HG02763 (cell line): Measurements from ENCODE around the gene RWDD4.
A peak's percentile ranks its signal among the peaks of the same experiment; 100 is the strongest.

Experiments
- ATAC-seq: cut with Tn5 transposase; IDR thresholded peaks from one replicate; pipeline ENCODE4 v1.9.1; 2021; ENCODE audit warnings: mild to moderate bottlenecking, moderate library complexity; ENCODE audit not compliant: unreplicated experiment

Gene RWDD4

DNA sequence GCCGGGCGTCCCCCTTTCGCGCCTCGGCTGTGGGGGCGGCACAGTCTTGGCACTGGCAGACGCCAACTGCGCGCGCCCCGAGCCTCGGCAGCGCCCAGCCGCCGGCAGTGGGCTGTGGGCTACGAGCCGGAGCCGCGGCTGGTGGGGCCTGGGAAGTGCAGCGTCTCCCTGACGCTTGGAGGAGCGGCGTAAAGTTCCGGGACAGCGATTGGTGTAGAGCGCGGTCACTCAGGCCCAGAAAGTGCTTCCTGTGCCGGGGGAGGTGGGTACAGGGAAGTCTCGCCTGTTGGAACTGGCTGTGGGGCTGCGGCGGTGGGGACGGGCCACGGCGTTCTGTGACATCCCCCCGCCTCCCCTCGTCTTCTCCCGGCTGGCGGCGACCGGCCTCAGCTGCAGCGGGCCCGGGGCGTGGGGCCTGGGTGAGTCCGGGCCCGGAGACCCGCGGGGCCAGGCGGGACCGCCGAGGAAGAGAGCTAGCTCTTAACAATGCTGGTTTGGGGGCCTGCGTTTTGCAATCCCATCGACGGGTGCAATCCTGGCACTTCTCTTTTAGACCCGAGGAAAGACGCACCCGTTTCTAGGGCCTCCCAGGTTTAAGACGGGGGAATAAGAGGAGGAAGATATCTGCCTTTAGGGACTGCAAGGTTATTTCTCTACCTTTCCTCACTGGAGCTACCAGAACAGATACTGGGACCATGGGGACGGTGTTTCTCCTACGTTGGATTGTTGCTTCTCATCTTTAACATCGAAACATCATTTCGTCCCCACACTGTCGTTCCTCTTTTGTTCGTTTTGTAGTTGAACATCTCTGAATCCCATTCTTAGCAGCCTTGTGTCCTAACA lies at the start of gene RWDD4, which contains the start of gene TRAPPC11:
Gene RWDD4 (minus strand): TSS at position 157 of the 843 bp plus-strand sequence. CDS start 233 bp downstream, outside the sequence.
Gene TRAPPC11 (plus strand): TSS at position 265 of the 843 bp plus-strand sequence. CDS start 4,575 bp downstream, outside the sequence.
- ATAC-seq: peak; percentile 99

DNA sequence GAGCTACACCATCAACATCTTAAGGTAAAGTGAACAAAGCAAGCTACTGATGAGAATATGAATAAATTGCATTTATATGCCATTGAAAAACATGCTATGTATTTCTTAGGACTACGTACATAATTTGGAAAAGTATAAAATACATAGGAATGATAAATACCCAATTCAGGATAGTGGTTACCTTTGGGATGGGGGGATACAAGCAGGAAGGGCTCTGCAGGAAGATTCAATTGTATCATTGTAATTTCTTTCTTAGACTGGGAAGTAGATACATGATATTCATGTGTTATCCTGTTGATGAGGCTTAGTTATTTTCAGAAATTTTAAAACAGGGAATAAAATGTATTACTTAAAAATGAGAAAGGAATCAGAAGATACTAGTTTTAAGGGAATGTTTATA lies 43.5 kb upstream of the RWDD4 start:
- ATAC-seq: no peak

DNA sequence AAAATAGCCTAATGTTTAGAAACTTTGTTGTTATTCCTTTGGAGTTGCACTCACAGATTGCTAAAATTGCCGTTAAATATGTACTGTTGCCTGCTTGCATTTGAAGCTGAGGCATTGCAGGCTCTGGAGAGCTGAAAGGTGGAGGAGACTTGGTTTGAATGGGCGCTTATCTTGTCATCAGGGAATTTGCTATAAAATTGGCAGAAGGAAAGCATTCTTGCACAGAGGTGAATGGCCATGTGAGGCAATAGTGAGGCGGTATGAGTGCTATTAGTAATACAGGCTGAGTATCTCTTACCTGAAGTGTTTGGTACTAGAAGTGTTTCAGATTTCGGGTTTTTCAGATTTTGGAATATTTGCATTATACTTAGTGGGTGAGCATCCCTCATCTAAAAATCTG lies 41.4 kb upstream of the RWDD4 start:
- ATAC-seq: no peak

DNA sequence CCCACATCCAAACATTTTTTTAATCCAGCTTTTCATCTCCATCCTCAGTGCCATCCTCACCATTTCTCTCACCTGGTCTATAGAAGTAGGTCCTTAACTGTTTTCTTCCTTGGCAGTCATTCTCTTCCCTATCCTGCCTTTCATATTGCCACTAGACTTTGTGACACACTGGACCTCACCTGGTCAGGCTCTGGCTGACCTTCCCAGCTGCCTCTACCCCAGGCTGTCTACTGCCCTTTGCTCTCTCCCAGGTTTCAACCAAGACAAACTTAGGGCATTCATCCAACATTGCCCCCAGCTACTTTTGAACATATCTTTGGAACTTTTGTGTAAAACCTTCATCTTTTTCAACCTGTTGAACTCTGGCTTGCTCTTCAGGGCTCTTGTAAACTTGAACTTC lies 39.9 kb upstream of the RWDD4 start:
- no peak for ATAC-seq

DNA sequence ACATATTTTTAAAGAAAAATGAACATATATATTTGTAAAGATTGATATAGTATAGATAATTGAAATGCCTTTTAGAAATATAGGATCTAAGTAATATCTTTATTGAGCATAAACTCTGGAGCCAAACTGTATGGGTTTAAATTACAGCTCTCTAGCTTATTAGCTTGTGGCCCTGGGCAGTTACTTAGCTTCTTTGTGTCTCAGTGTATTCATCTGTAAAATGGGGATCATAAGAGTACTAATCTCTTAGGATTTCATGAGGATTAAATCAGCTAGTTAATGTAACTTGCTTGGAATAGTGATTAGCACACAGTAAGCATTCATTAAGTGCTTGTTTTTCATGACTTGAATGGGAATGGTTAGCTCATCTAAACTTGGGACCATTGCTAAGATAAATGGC lies 32.9 kb upstream of the RWDD4 start:
- ATAC-seq: no peak

DNA sequence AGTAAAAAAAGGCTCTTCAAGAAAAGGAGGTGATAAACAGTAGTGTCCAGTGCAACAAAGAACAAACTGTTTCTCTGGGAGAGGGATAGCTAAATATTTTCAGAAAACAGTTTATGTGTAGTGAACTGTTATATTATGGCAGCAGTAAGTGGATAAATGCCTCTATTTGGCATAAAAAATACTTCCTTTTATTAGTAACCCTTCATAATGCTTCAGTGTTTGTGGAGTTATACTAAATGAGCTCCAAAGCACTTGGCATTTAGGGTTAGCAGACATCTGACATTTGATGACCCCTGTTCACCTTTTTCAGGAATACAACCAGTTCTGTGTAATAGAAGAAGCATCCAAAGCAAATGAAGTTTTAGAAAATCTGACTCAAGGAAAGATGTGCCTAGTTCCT lies 32.0 kb upstream of the RWDD4 start:
- ATAC-seq: no peak

DNA sequence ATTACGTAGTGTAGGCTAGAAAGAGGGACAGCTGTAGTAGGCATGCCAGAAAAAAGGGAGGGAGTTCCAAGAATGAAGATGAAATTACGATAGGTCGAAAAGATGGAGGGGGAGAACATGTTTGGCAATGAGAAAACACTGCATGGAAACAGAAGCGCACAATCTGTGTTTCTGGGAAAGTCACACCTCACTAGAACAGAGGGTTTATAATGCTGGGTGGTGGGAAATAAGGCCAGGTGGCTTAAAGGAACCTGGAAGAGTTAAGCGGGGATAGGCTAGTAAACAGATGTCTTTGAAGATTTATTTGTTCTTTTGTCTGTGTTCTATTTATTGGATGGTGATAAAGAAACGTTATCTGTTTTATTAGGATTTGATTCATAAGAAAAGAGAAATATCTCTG lies 29.2 kb upstream of the RWDD4 start:
- no peak for ATAC-seq

DNA sequence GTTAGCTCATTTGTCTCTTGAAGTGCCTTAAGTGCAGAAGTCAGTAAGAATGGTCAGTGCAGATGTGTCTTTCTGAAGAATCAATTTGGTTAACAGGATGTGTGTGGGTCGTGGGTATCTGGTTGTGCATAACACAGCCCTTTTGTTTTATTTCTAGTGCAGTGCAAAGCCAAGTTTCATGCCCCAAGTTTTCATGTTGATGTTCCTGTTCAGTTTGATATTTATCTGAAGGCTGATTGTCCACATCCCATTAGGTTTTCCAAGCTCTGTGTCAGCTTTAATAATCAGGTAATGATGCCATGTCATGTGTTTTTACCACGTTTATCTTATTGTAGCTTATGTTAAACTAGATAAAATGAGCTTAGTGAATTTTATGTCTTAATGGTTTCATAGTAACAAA lies 27.5 kb upstream of the RWDD4 start:
- no peak for ATAC-seq

DNA sequence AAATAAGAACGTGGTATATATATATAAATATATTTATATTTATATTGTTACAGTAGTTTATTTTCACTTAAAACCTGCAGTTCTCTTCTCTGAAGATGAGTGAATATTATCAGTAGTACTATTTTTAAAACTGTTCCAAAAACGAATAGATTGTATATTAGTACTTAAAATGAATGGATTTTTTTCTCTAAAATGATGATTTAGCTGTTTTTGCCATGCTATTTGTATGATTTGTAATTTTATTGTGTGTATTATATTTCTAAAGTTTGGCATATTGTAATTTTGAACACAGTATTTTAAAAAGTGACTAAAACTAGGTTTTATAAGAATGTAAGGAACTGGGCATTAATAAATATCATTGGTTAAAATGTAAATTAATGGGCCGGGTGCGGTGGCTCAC lies 22.1 kb upstream of the RWDD4 start:
- ATAC-seq: no peak

DNA sequence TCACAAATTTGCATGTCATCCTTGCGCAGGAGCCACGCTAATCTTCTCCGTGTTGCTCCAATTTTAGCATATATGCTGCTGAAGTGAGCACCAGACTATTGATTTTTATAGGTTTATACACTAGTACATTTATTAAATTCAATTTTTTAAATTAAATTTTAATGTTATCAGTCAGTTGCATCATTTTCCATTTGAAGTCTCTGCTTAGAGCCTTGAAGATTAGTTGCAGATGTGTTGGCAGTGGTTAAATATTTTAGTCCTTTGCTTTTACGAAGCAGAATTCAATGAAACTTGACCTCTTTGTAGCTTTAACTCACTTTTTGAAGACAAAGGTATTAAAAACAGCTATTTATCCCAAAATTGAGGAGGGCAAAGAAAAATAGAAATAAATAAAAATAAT lies 16.6 kb upstream of the RWDD4 start:
- ATAC-seq: no peak

DNA sequence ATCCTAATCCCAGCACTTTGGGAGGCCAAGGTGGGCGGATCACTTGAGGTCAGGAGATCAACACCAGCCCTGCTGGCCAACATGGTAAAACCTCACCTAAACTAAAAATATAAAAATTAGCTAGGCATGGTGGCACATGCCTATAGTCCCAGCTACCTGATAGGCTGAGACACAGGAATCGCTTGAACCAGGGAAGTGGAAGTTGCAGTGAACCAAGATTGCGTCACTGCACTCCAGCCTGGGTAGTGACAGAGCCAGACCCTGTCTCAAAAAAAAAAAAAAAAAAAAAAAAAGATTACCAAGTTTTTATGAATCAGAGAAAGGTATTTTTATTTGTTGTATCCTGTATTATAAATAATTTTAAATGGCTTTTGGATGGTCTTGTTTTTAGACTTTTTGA lies 15.2 kb upstream of the RWDD4 start:
- ATAC-seq: no peak

DNA sequence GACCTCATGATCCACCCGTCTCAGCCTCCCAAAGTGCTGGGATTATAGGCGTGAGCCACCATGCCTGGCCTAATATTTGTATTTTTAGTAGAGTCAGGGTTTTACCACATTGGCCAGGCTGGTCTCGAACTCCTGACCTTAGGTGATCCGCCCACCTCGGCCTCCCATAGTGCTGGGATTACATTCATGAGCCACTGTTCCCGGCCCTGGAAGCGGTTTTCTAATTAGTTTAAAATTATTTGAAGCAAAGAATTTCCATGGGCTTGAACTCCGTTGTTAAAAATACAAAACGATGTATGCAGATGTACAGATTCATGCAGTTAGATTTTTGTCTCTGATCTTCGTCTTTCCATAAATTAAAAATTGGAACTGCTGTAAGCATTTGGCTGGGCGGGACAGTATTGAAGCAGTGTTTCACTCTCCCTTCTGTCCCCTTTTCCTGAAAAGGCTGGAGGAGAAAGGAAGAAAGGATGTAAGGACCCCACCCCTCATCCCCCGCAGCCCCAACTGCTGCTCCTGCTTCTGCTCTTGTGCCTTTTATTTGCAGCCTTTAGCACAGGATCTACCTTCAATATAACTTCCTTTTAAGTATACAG lies 12.1 kb upstream of the RWDD4 start:
- no peak for ATAC-seq

DNA sequence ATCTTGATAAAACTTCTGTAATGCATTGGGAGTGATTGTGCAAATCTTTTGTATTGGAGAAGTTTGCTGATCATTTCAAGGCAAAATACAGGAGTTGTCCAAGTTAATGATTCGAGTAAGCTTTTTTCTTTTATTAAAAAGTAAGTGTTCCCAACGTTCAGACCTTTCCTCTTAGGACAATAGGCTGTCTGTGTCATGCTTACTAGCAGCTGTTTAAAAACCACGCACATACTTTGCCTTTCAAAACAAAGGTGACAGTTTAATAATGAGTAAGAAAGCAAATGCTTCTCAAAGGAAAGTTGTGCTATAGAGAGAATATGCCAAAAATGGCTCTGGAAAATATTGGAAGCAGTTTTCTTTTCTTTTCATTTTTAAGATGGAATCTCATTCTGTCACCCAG lies 11.3 kb upstream of the RWDD4 start:
- ATAC-seq: no peak

DNA sequence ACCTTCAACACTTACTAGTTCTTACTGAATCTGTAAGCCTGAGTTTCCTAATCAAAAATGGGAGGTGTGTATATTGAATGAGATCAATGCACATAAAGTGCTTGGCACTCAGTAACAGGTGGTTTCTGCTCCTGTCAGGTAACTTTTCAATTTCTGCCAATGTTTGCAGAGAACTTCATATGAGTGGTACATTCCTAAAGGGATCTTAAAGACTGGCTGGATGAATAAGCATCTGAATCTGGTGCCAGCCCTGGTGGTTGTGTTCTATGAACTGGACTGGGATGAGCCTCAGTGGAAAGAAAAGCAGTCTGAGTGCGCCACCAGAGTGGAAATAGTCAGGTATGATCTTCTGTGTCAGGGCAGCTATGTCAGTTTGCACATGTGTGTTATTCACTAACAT lies 7.1 kb upstream of the RWDD4 start:
- ATAC-seq: no peak

DNA sequence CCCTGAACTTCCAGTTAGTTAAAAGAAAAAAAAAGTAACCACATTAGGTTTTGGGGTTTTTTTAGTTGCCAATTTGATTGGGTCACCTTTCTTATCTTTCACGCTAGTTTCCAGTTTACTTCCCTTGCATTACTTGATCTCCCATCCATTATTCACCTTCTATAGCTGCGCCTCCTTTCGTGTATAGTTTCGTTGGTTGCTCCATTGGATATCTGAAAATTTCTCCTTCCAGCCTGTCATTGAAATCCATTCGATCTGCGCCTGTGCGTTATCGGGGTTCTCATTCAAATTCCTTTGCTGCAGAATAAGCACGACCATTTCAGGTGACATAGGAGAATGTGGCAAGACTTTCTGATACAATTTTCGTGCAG lies 872 bp upstream of the RWDD4 start:
- ATAC-seq: no peak

DNA sequence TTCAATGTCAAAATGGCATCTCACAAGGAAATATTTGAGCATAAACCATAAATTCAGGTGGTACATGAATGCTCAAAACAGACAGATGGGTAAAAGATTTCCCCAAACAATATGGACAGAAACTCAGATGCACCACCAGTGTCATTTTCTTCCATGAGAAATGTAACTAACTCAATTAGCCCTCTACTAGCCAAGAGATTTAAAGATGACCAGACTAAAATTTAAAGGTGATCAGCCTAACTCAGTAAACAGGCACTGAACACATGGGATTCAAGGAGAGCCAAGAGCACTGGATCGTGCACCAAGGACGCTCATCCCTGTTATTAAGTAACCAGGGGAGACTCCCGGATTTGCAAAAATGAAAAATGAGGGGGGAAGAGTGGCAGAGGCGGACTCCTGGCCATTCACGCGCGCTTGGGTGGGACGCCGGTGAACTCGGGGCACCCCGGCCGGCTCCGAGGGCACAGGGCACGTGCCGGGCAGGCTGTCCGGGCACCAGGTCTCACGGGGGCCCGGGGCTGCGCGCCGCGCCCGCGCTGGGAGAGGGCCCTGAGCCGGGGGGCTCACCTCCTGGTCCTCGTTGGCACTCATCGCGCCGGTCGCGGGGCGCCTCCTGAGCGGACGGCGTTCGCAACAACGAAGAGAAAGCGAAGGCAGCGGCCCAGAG lies 490 bp downstream of the RWDD4 start:
- peak; percentile 26 for ATAC-seq

DNA sequence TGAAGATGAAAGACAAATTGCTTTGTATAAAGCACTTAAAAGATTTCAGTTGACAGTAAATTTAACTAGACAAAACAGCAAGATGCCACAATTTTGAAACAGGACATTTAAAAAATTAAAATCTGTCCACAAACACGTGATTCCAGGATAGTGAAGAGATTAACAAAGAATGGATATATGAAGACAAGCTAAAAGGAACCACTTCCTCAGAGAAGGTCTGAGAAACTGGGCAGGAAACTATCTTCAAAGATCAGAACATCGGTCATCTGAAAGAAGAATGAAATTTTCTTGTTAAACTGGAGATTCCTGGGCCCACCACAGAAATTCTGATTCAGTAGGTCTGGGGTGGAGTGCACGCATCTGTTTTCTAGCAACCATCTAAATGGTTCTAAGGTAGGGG lies 1.4 kb downstream of the RWDD4 start:
- no peak for ATAC-seq

DNA sequence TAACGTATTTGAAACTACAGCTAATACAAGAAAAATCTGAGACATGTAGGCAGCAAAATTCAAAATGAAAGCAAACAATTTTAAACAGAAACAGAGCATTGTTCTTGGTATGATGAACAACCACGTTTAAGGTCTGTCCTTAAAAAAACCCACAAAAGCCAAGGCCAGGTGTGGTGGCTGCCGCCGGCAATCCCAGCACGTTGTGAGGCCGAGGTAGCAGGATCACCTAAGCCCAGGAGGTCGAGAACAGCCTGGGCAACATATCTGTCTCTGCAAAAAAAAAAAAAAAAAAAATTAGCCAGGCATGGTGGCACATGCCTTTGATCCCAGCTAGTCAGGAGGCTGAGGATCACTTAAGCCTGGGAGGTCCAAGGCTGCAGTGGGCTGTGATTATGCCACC lies 13.7 kb downstream of the RWDD4 start:
- ATAC-seq: no peak

DNA sequence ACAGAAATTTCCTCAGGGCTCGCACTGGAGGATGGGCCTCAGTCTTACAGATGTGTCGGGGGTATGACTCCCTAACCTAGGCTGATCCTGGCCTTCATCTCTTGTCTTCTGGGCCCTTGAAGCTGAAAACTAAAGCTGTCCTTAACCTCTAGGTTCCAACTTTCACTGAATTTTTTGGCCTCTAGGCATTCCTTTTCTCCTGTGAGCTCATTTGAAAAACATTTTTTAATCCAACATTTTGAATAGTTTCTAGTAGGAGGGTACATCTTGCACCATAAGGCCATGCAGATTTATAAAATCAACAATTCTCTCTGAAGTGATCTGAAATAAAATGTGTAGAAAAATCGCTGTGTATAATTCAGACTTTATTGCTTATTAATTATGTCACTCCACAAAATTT lies 19.7 kb downstream of the RWDD4 start:
- ATAC-seq: no peak

DNA sequence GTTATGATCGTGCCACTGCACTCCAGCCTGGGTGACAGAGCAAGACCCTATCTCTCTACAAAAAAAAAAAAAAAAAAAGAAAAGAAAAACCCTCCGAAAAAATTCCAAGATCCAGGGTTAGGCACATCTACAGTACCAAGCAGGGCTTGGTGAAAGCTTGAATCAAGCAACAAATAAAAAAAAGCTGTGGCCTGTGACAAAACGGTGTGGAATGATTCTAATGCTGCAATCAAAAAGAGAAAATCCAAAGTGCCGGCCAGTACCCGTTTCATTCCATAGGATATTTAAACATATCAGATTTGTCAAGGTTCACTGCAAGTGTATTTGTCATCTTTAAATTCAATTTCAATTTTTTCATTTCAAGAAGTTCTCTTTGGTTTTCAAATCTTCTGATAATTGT lies 20.5 kb downstream of the RWDD4 start:
- no peak for ATAC-seq

DNA sequence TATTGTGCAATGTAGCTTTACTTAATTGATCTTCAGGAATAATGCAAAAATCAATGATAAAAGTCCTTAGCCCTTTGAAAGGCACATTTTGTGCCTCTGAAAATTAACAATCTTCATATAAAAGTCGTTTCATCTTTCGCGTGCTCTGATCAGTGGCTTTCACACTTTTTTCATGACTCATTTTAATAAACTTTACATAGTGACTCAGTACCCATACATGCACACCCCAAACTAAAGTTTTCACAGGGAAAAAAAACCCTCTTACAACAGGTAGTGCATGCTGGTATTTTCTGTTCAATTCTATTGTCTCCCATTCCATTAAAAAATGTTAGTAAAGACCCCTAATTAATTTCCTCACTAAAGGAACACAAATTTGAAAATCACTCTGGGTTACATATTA lies 21.5 kb downstream of the RWDD4 start:
- no peak for ATAC-seq

DNA sequence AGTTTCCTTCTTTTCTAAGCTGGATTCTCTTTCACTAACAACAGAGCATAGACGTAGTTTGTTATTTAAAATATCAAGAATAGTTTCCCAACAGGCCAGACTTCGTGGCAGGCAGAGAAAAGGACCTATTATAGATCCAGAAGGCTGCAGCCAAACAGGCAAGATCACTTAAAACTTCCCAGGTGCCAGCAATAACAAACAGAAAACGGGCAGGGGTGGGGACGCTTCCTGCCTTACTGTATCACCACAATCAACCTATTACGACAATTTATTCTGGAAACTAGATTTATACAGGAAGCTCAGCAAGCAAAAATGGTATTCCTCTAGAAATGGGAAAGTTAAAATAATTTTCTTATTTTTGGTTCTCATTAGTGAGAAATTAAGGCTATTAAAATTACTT lies 22.1 kb downstream of the RWDD4 start:
- ATAC-seq: no peak
